HepG2 (cell line): ENCODE results near the gene RUVBL2. TPM values are rescaled to one million over a fixed set of nuclear protein-coding genes. Genes with fewer than 3 reads are reported as not detected.

ENCODE experiments used
- BCL6 ChIP-seq: IDR thresholded peaks from 2 replicates; pipeline ENCODE4 v1.6.1; 2016; ENCODE audit warnings: missing genetic modification reagents, missing compliant biosample characterization
- BRF2 ChIP-seq: sonication (generic); formaldehyde crosslinking; IDR thresholded peaks from 2 replicates; pipeline ENCODE4 v1.8.1; 2022; ENCODE audit warnings: mild to moderate bottlenecking, missing genetic modification reagents
- FOSL2 ChIP-seq: sonication (generic); formaldehyde crosslinking; IDR thresholded peaks from 2 replicates; pipeline ENCODE4 v1.4.0; 2020; ENCODE audit warnings: missing genetic modification reagents
- FOXA3 ChIP-seq: IDR thresholded peaks from 2 replicates; pipeline ENCODE4 v1.6.1; 2016; ENCODE audit warnings: missing genetic modification reagents, missing compliant biosample characterization
- GATAD1 ChIP-seq: IDR thresholded peaks from 2 replicates; pipeline ENCODE4 v1.6.1; 2016; ENCODE audit warnings: missing genetic modification reagents, missing compliant biosample characterization
- HNF1B ChIP-seq: sonication (generic); formaldehyde crosslinking; IDR thresholded peaks from 2 replicates; pipeline ENCODE4 v1.5.1; 2020; ENCODE audit warnings: mild to moderate bottlenecking, moderate library complexity, missing genetic modification reagents
- HOXA9 ChIP-seq: sonication (generic); formaldehyde crosslinking; IDR thresholded peaks from 2 replicates; pipeline ENCODE4 v1.8.1; 2022; ENCODE audit warnings: missing genetic modification reagents, mild to moderate bottlenecking, moderate library complexity, borderline replicate concordance
- MED1 ChIP-seq: sonication (generic); formaldehyde crosslinking; IDR thresholded peaks from 2 replicates; pipeline ENCODE4 v1.4.0; 2020; ENCODE audit warnings: missing genetic modification reagents
- MEIS2 ChIP-seq: sonication (generic); formaldehyde crosslinking; IDR thresholded peaks from 2 replicates; pipeline ENCODE4 v1.9.0; 2021; ENCODE audit warnings: mild to moderate bottlenecking, missing genetic modification reagents
- NAIF1 ChIP-seq: sonication (generic); formaldehyde crosslinking; IDR thresholded peaks from 2 replicates; pipeline ENCODE4 v1.5.0; 2020; ENCODE audit warnings: mild to moderate bottlenecking, missing genetic modification reagents, borderline replicate concordance
- PAXIP1 ChIP-seq: sonication (generic); formaldehyde crosslinking; conservative IDR thresholded peaks from 2 replicates; pipeline ENCODE4 v1.4.0; 2020; ENCODE audit warnings: mild to moderate bottlenecking, missing genetic modification reagents, moderate library complexity
- POLR2AphosphoS2 ChIP-seq: IDR thresholded peaks from 2 replicates; pipeline ENCODE4 v1.6.1; 2011; ENCODE audit warnings: low read depth, low read length, improper control_type of control experiment
- RBFOX2 ChIP-seq: fragments of 200-400 bp; formaldehyde crosslinking; IDR thresholded peaks from 2 replicates; pipeline ENCODE4 v1.6.1; 2017; ENCODE audit warnings: low read depth, mild to moderate bottlenecking, low read length
- TFE3 ChIP-seq: IDR thresholded peaks from 2 replicates; pipeline ENCODE4 v1.6.1; 2016
- THAP8 ChIP-seq: sonication (generic); formaldehyde crosslinking; IDR thresholded peaks from 2 replicates; pipeline ENCODE4 v1.5.1; 2020; ENCODE audit warnings: missing genetic modification reagents, mild to moderate bottlenecking, borderline replicate concordance
- ZBTB3 ChIP-seq: sonication (generic); formaldehyde crosslinking; IDR thresholded peaks from 2 replicates; pipeline ENCODE4 v1.4.0; 2020; ENCODE audit warnings: low read depth, mild to moderate bottlenecking, moderate library complexity, missing genetic modification reagents, borderline replicate concordance
- ZFP1 ChIP-seq: IDR thresholded peaks from 2 replicates; pipeline ENCODE4 v1.6.1; 2016
- ZFP37 ChIP-seq: sonication (generic); formaldehyde crosslinking; IDR thresholded peaks from 2 replicates; pipeline ENCODE4 v1.4.0; 2020; ENCODE audit warnings: missing genetic modification reagents, borderline replicate concordance
- ZNF205 ChIP-seq: IDR thresholded peaks from 2 replicates; pipeline ENCODE4 v1.6.1; 2018; ENCODE audit warnings: missing biosample characterization, missing genetic modification reagents
- ZNF558 ChIP-seq: sonication (generic); formaldehyde crosslinking; IDR thresholded peaks from 2 replicates; pipeline ENCODE4 v1.9.0; 2022; ENCODE audit warnings: mild to moderate bottlenecking, missing genetic modification reagents, borderline replicate concordance
- ZNF713 ChIP-seq: sonication (generic); formaldehyde crosslinking; IDR thresholded peaks from 2 replicates; pipeline ENCODE4 v1.4.0; 2020; ENCODE audit warnings: mild to moderate bottlenecking, missing genetic modification reagents
- polyA plus RNA-seq, 8 experiments: library from polyadenylated mRNA; depleted of rRNA in 3 of 8; stranded (reverse) in 7 of 8; unstranded in 1 of 8; fragments of >200 nt; fragmentation: Illumina TruSeq in 4 of 8; extraction: Trizol in 4 of 8; gene quantifications; 2 replicates each; pipeline versions ENCODE4 v1.2.1 to v1.2.3, GENCODE V29; 2011 to 2016; ENCODE audit warnings: low read depth in 4 of 8, missing spikeins in 1 of 8, mixed read lengths in 1 of 8; ENCODE audit not compliant: insufficient read depth in 1 of 8
- total RNA-seq, 5 experiments: library from RNA; depleted of rRNA; stranded (reverse); fragments of >200 nt; fragmentation: Illumina TruSeq; extraction: Trizol; gene quantifications; 2 replicates each; pipeline ENCODE4 v1.2.3, GENCODE V29; 2016; ENCODE audit warnings: low read depth in 1 of 5

RUVBL2 gene
- total and polyA plus RNA-seq, 2 of the 13 experiments (the other 11 are each of a cell fraction or from before 2014, with no cell fraction given) = 120 to 122 TPM

- TF ChIP-seq POLR2AphosphoS2 = peak; percentile 86; the same call in 1 of the 2 replicates
- TF ChIP-seq ZFP1 (CRISPR knock-in tag) = peak; percentile 55; the same call in 1 of the 2 replicates
- peak; percentile 100 for TF ChIP-seq HNF1B (CRISPR knock-in tag)
- TF ChIP-seq BCL6 (CRISPR knock-in tag) = peak; percentile 41
- TF ChIP-seq ZNF558 (CRISPR knock-in tag) = no peak
- 0 out of 2 replicates have a peak, but pooled peaks have one; percentile 37 for TF ChIP-seq ZNF205 (CRISPR knock-in tag)
- TF ChIP-seq MEIS2 (CRISPR knock-in tag) = no peak
- peak; percentile 48; the same call in 1 of the 2 replicates for TF ChIP-seq FOXA3 (CRISPR knock-in tag)
- TF ChIP-seq ZNF713 (CRISPR knock-in tag) = no peak
- TF ChIP-seq RBFOX2 = peak; percentile 95
- TF ChIP-seq GATAD1 (CRISPR knock-in tag) = peak; percentile 56; the same call in 1 of the 2 replicates
- TF ChIP-seq FOSL2 = peak; percentile 92
- TF ChIP-seq HOXA9 (CRISPR knock-in tag) = no peak
- TF ChIP-seq THAP8 (CRISPR knock-in tag) = peak; percentile 58; the same call in 1 of the 2 replicates
- peak; percentile 99 for TF ChIP-seq PAXIP1 (CRISPR knock-in tag)
- peak; percentile 71 for TF ChIP-seq MED1 (CRISPR knock-in tag)
- no peak for TF ChIP-seq NAIF1
- peak; percentile 92 for TF ChIP-seq BRF2
- TF ChIP-seq TFE3 (CRISPR knock-in tag) = peak; percentile 26
- TF ChIP-seq ZFP37 (CRISPR knock-in tag) = 0 out of 2 replicates have a peak, but pooled peaks have one; percentile 25
- no peak for TF ChIP-seq ZBTB3 (CRISPR knock-in tag)
Observed at GRCh38 chr19:48963371-48964204, 30.1 kb upstream of the RUVBL2 start (continued).
